ENCODE results near the gene KRT1.

GRCh38 chr12:52672321-52672933, 7.8 kb downstream of the KRT1 start:
- TF ChIP-seq, protein P1, sequence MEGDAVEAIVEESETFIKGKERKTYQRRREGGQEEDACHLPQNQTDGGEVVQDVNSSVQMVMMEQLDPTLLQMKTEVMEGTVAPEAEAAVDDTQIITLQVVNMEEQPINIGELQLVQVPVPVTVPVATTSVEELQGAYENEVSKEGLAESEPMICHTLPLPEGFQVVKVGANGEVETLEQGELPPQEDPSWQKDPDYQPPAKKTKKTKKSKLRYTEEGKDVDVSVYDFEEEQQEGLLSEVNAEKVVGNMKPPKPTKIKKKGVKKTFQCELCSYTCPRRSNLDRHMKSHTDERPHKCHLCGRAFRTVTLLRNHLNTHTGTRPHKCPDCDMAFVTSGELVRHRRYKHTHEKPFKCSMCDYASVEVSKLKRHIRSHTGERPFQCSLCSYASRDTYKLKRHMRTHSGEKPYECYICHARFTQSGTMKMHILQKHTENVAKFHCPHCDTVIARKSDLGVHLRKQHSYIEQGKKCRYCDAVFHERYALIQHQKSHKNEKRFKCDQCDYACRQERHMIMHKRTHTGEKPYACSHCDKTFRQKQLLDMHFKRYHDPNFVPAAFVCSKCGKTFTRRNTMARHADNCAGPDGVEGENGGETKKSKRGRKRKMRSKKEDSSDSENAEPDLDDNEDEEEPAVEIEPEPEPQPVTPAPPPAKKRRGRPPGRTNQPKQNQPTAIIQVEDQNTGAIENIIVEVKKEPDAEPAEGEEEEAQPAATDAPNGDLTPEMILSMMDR (IDR thresholded peaks at IDR 0.05), result no peak
- no peak for TF ChIP-seq POLR2A (IDR thresholded peaks at IDR 0.05)
